DOHH2 (cell line): ENCODE measurements around the gene SELP.

Source experiments
- EZH2phosphoT487 ChIP-seq: fragments of 200-600 bp; sonication (generic); IDR thresholded peaks from 2 replicates; pipeline ENCODE4 v1.6.1; 2017; ENCODE audit warnings: borderline replicate concordance, mild to moderate bottlenecking, antibody characterized with exemption, low read length, moderate library complexity, mixed read lengths
- TF ChIP-seq, protein P1 (sequence below): fragments of 200-600 bp; sonication (generic); IDR thresholded peaks from one replicate; pipeline ENCODE4 v1.5.1; 2014; ENCODE audit warnings: antibody characterized with exemption, mild to moderate bottlenecking, low read depth, low read length; ENCODE audit not compliant: poor library complexity, severe bottlenecking

GRCh38 chr1:169577981-169578738, 51.8 kb downstream of the SELP start:
- TF ChIP-seq, protein P1, sequence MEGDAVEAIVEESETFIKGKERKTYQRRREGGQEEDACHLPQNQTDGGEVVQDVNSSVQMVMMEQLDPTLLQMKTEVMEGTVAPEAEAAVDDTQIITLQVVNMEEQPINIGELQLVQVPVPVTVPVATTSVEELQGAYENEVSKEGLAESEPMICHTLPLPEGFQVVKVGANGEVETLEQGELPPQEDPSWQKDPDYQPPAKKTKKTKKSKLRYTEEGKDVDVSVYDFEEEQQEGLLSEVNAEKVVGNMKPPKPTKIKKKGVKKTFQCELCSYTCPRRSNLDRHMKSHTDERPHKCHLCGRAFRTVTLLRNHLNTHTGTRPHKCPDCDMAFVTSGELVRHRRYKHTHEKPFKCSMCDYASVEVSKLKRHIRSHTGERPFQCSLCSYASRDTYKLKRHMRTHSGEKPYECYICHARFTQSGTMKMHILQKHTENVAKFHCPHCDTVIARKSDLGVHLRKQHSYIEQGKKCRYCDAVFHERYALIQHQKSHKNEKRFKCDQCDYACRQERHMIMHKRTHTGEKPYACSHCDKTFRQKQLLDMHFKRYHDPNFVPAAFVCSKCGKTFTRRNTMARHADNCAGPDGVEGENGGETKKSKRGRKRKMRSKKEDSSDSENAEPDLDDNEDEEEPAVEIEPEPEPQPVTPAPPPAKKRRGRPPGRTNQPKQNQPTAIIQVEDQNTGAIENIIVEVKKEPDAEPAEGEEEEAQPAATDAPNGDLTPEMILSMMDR, result no peak
- no peak for TF ChIP-seq EZH2phosphoT487
